SK-N-MC (cell line): ENCODE measurements around the gene TMEM243.
"Not testable (repeated sequence)": the region's sequence is repeated elsewhere in the genome, so short reads cannot be mapped to it uniquely, and the experiment has no call there.

ENCODE experiments used
- DNase-seq: peaks from one replicate; pipeline ENCODE4 v3.0.0-alpha.2; 2011; ENCODE audit warnings: low read depth, low spot score
- H3K27ac ChIP-seq: fragments of 200-600 bp; sonication (generic); 2 replicates; pipeline ENCODE4 v1.5.1; 2016; ENCODE audit warnings: mixed run types
- H3K36me3 ChIP-seq: fragments of 200-600 bp; sonication (generic); 2 replicates; pipeline ENCODE4 v1.6.1; 2017; ENCODE audit warnings: antibody characterized with exemption, low read length, mixed read lengths; ENCODE audit not compliant: insufficient read depth
- H3K4me3 ChIP-seq: fragments of 200-600 bp; sonication (generic); 2 replicates; pipeline ENCODE4 v1.5.1; 2016
- H3K9ac ChIP-seq: fragments of 200-600 bp; sonication (generic); 2 replicates; pipeline ENCODE4 v1.8.0; 2017; ENCODE audit warnings: mixed run types, mixed read lengths; ENCODE audit not compliant: insufficient read length
- H3K9me3 ChIP-seq: fragments of 200-600 bp; sonication (generic); 2 replicates; pipeline ENCODE4 v1.6.1; 2017; ENCODE audit warnings: low read depth, mild to moderate bottlenecking, antibody characterized with exemption, low read length, moderate library complexity, mixed read lengths
- EZH2 ChIP-seq: fragments of 200-600 bp; sonication (generic); IDR thresholded peaks from one replicate; pipeline ENCODE4 v1.6.1; 2017; ENCODE audit warnings: antibody characterized with exemption
- FOXP2 ChIP-seq: optimal IDR thresholded peaks from 2 replicates; pipeline ENCODE3; 2011; ENCODE audit warnings: mild to moderate bottlenecking, moderate library complexity; ENCODE audit not compliant: insufficient read depth; ENCODE audit errors: extremely low read length, control extremely low read depth
- POLR2AphosphoS5 ChIP-seq: IDR thresholded peaks from 2 replicates; pipeline ENCODE4 v1.6.1; 2012; ENCODE audit warnings: mild to moderate bottlenecking, low read depth, low read length, borderline replicate concordance

The TMEM243 gene, protein sequence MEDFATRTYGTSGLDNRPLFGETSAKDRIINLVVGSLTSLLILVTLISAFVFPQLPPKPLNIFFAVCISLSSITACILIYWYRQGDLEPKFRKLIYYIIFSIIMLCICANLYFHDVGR

GRCh38 chr7:87219545-87220025, at the start of gene TMEM243:
Gene TMEM243, minus strand, starts transcription at chr7:87219732. Its CDS starts 229 bp downstream, at chr7:87219503.
- TF ChIP-seq FOXP2 (peak; percentile 76), POLR2AphosphoS5 (peak; percentile 45), EZH2 (no peak)
- DNase-seq, result no peak
- H3K27ac ChIP-seq, result 0 out of 2 replicates have a peak within 1 kb of the TSS, but pooled peaks have one; percentile 1

DNA sequence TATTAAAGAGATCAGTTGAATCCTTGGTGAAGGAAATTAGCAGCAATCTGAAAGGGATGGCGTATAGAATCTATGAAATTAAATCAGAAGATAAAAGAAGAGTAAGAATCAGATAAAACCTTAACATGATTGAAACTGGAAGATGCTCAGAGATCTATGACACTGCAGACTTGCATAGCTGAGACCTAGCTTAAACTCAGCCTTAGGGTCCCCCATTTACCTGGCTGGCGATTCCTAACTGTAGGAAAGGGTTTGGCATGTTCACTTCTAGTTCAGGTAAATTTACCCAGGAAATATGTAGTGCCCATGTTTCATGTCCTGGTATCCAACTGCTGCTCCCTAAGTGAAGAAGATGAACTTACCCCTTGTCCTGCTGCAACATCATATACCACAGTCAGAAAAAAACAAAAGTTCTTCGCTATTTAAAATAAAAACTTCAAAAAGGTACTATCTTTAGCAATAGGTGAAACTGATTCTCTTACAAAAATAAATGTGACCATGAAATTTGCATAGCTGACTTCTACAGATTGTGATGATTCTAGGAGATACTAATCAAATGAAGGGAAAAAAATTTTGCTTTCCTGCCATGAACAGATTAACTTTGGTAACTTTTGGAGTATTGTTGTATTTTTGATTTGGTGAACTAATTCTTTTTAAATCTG, 47.8 kb upstream of the TMEM243 start:
- H3K27ac ChIP-seq, result no peak overlapping the region
- no peak overlapping the region for H3K9ac ChIP-seq
- no peak for TF ChIP-seq EZH2
- TF ChIP-seq POLR2AphosphoS5, result no peak
- TF ChIP-seq FOXP2, result no peak
- DNase-seq, result no peak
- H3K36me3 ChIP-seq, result no peaks in the 10 kb centered on the region
- H3K9me3 ChIP-seq, result no peaks in the 10 kb centered on the region
- H3K4me3 ChIP-seq, result no peak overlapping the region

More at GRCh38 chr7:87219545-87220025, at the start of gene TMEM243:
- Histone ChIP-seq H3K36me3 (no peaks in the 10 kb centered on the region), H3K4me3 (peak within 1 kb of the TSS; percentile 78), H3K9me3 (no peaks in the 10 kb centered on the region), H3K9ac (peak within 1 kb of the TSS; percentile 68)

DNA sequence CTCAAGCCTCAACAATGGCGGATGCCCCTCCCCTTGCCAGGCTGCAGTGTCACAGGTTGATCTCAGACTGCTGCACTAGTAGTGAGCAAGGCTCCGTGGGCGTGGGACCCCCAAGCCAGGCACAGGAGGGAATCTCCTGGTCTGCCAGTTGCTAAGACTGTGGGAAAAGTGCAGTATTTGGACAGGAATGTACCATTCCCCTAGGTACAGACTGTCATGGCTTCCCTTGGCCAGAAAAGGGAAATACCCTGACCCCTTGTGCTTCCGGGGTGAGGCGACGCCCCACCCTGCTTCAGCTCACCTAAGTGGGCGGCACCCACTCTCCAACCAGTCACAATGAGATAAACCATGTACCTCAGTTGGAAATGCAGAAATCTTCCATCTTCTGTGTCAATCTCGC, 44.0 kb upstream of the TMEM243 start:
- Histone ChIP-seq H3K9me3 (no peaks in the 10 kb centered on the region), H3K4me3 (no peak overlapping the region), H3K27ac (no peak overlapping the region), H3K9ac (no peak overlapping the region), H3K36me3 (no peaks in the 10 kb centered on the region)
- no peak for TF ChIP-seq FOXP2
- TF ChIP-seq POLR2AphosphoS5, result no peak
- no peak for TF ChIP-seq EZH2
- no peak for DNase-seq

DNA sequence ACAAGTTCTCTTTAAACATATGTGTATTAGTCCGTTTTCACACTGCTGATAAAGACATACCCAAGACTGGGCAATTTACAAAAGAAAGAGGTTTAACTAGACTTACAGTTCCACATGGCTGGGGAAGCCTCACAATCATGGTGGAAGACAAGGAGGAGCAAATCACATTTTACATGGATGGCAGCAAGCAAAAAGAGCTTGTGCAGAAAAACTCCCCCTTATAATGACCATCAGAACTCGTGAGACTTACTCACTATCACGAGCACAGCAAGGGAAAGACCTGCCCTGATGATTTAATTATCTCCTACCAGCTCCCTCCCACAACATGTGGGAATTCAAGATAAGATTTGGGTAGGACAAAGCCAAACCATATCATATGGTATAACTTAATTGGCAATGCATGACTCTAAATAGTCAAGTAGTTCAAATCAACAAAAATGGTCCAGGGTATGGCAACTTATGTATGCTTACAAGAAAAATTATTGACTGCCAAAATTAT, 34.1 kb upstream of the TMEM243 start:
- no peaks in the 10 kb centered on the region for H3K9me3 ChIP-seq
- TF ChIP-seq FOXP2 (no peak), POLR2AphosphoS5 (no peak), EZH2 (no peak)
- no peak for DNase-seq

DNA sequence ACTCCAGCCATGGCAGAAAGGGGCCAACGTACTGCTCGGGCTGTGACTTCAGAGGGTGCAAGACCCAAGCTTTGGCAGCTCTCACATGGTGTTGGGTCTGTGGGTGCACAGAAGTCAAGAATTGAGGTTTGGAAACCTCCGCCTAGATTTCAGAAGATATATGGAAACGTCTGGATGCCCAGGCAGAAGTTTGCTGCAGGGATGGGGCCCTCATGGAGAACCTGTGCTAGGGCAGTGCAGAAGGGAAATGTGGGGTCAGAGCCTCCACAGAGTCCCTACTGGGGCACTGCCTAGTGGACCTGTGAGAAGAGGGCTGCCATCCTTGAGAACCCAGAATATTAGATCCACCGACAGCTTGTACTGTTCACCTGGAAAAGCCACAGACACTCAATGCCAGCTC, 26.1 kb upstream of the TMEM243 start:
- H3K9me3 ChIP-seq, H3K27ac ChIP-seq, DNase-seq, H3K4me3 ChIP-seq, H3K9ac ChIP-seq, H3K36me3 ChIP-seq: not testable (repeated sequence)

More for the DNA sequence above, 34.1 kb upstream of the TMEM243 start:
- Histone ChIP-seq H3K36me3 (no peaks in the 10 kb centered on the region), H3K4me3 (no peak overlapping the region), H3K9ac (no peak overlapping the region), H3K27ac (no peak overlapping the region)

GRCh38 chr7:87238464-87239051, 19.0 kb upstream of the TMEM243 start:
- not testable (repeated sequence) for H3K9me3 ChIP-seq, H3K4me3 ChIP-seq

DNA sequence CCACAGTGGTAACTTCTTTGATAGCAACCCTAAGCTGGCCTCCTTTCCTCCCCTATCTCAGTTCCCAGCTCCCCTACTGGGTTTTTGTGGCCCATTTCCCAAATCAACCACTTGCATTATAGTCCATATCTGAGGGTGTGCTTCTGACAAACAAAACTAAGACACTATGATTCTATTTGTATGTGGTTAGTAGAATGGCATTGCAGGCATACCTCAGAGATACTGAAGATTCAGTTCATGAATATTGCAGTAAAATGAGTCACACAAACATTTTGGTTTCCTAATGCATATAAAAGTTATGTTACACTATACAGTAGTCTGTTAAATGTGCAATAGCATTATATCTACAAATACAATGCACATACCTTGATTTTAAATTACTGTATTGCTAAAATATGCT, 15.4 kb upstream of the TMEM243 start:
- Histone ChIP-seq H3K4me3 (no peak overlapping the region), H3K36me3 (no peaks in the 10 kb centered on the region), H3K27ac (no peak overlapping the region), H3K9ac (no peak overlapping the region), H3K9me3 (no peaks in the 10 kb centered on the region)
- TF ChIP-seq EZH2 (no peak), FOXP2 (no peak), POLR2AphosphoS5 (no peak)
- DNase-seq, result no peak

More at GRCh38 chr7:87238464-87239051, 19.0 kb upstream of the TMEM243 start:
- H3K36me3 ChIP-seq, DNase-seq, H3K9ac ChIP-seq, H3K27ac ChIP-seq: not testable (repeated sequence)

DNA sequence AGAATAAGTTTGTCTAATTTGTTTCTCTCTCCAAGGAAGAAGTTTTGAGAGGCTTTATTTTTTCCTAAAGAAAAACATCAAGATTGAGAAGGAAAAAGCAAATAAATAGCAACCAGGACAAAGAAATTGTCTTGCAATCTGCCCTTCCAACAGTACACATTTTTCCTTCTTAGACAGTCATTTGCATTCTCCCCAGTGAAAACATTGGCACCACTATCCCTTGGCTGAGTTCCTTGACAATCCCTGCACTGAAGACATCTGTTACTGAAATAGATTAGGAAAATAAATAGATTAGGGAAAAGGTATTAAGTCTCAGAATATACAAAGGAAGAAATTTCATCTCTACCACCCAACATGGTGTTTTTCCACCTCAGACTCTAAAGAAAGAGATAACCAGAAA, 12.2 kb upstream of the TMEM243 start:
- Histone ChIP-seq H3K4me3 (no peak overlapping the region), H3K36me3 (no peaks in the 10 kb centered on the region), H3K9ac (no peak overlapping the region), H3K27ac (no peak overlapping the region), H3K9me3 (no peaks in the 10 kb centered on the region)
- no peak for DNase-seq
- TF ChIP-seq POLR2AphosphoS5 (no peak), EZH2 (no peak), FOXP2 (no peak)

DNA sequence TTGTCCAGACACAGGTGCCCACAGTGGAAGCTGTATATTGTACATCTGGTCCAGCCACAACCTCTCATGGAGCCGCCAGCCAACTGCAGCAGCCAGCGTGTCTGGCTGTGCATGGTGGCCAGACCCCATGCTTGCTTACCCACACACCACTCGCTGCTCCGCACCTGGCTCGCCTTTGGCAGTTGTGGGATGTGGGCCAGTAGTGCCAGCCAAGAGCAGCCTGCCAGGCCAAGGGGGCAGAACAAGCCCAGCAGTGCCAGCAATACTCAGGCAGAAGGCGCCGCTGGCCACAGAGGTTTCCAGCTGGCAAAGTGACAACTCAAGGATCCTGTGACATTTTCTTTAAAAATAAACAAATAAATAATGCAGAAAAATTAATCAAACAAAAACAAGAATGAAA, 11.7 kb upstream of the TMEM243 start:
- Histone ChIP-seq H3K9ac (no peak overlapping the region), H3K27ac (no peak overlapping the region), H3K36me3 (no peaks in the 10 kb centered on the region), H3K9me3 (no peaks in the 10 kb centered on the region), H3K4me3 (no peak overlapping the region)
- TF ChIP-seq EZH2 (no peak), FOXP2 (no peak), POLR2AphosphoS5 (no peak)
- no peak for DNase-seq
